NCI-H2029 treated with DMSO at 0.1 percent for 48 hours (cell line): ENCODE data around the gene OR4D5.

Experiments
- DNase-seq: peaks from one replicate; lab custom pipeline; 2025; lab: John Stamatoyannopoulos, UW

Gene OR4D5

GRCh38 chr11:123939317-123939716 is at the start of gene OR4D5:
TSS of gene OR4D5 (plus strand) at chr11:123939617. CDS start at chr11:123939617, 0 bp downstream.
- DNase-seq = no peak

DNA sequence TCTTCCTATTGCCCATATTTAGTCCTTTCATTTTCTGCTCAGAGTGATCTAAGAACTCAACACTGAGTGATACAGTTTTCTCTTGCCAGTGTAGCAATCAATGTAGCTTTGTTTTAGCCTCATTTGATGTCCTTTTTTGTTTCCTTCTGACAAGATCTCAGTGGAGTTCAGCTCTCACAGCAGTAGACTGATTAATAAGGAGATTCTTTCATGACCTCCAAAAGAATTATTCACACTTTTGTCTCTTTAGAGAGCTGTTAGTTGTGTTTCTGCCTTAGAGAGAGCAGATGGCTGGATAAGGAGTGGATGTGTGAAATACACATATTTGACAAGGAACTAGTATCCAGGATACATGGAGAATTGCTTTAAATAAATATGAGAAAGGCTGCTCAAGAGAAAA is 47.4 kb upstream of the OR4D5 start:
- DNase-seq = no peak

GRCh38 chr11:123899792-123900191 is 39.6 kb upstream of the OR4D5 start:
- no peak for DNase-seq

DNA sequence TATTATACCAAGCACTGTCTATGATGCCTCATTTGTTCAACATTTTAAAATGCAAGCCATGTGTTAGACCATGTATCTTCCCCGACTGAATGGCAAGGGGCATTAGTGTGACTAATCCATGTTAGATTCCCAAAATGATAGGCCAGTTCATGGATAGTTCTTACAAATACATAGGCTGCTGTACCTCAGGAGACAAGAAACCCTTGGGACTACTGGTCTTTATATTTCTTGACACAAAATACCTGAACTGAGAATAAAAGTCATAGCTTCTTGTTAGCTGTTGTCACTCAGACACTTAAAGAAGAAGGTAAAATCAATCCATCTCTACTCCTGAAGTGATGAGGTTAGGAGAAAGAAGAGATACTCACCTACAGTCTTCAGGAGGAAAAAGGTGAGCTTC is 37.5 kb upstream of the OR4D5 start, which contains the start of gene OR8D4:
TSS of gene OR8D4 (plus strand) at position 301 of the 400 bp plus-strand sequence. CDS start 4,265 bp downstream, outside the sequence.
- no peak for DNase-seq

DNA sequence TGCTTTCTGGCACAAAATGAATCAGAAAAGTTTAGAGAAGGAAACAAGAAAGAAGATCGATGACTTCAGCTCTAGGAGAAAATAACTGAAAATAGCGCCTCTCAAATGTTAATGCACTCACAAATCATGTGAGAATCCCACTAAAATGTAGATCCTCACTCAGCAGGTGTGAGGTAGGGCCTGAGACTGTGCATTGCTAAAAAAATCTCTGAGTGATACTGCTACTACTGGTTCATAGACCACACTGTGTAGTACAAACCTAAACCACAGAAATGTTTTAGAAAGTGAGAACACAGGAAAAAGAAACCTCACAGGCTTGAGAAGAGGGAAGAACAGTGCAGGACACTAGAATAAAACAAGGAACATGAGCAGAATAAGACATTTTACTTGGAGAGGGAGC is 35.5 kb upstream of the OR4D5 start:
- DNase-seq = no peak

DNA sequence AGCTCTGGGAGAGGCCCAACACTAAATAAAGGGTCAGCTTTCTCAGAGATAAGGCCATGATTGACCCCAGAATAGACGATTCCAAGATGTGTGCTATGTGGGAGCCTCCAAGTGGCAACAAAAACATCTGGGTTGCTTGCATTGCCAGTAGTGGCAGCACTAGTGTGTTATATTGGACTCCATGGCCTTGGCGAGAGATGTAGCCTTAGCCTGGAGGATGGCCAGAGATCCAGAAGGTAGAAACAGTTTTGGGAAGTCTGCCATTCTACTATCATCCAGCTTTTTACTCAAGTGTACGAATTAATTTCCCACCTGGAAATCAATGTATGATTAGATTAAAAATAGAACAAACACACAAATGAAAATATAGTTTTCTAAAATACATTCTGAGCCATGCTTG is 34.5 kb upstream of the OR4D5 start:
- DNase-seq = no peak

DNA sequence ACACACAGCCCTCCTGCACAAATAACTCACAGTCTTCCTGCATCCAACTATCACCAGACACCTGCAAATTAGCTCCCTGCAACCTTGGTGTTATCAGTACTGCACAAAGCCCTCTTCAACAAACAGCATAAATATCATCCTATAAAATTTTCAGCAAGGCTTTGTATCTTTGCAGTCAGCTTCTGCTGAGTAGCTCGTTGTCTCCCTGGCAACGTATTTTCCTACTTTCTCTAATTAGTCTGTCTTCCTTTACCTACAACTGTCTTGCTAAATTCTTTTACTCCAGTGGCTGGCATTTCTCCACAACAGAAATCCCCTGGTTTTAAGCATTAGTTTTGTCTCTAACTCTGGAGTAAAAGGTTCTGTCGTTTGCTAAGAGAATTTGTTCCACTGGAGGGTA is 33.6 kb upstream of the OR4D5 start:
- DNase-seq = no peak

DNA sequence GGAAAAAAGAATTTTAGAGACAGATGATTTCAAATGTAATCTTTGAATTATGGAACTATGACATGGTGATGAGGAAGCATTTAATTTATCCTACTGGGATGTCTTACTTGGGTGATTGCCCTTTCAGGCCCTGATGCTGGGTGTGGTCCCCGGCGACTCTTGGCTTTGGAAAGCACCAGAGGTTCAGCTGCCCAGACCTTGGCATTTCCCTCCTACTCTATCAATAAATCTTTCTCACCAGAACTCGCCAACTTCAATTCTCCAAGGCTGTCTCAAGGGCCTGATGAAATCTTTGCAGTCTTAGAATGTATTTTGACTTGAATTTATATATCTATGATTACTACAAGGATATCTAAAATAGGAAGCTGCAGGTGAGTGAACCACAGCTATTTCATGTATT is 18.5 kb upstream of the OR4D5 start:
- DNase-seq = no peak

GRCh38 chr11:123924027-123924426 is 15.4 kb upstream of the OR4D5 start:
- no peak for DNase-seq

DNA sequence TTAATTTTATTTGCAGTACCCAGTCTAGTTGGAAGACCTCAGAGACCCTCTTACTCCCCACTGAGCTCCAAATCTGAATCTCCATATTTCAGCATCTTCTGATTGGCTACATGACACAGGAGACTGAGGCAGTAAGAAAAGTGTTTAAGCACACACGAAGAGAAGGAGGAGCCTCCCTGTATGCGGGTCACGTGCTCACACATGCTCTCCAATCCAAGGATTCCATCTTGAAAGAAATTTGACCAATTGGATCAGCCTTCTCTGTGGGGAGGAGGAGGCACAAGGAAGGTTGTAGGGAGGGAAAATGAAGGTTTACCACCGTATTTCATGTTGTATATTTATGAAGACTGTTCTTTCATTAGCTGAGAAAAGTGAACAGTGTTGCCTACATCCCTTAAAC is 3.0 kb downstream of the OR4D5 start:
- DNase-seq = no peak

DNA sequence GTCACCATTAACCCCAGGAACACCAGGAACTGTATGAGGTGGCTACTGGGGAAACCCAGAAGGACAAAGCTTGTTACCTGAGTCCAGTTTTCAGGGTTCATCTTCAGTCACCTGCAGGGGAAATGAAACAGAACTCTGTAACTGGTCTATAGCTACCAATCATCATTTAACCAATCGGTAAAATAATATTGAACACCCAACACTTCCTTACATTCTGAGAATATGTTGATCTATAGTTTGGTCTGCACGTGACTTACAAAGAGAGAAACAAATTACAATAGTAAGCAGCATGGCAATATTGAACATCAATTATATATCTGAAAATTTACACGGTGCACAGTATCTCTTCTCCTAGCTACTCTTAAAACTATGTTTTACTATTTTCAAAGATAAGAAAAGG is 4.3 kb downstream of the OR4D5 start, which contains the start of gene OR6T1:
TSS of gene OR6T1 (minus strand) at position 101 of the 400 bp plus-strand sequence. CDS start at position 101, 0 bp downstream.
- DNase-seq = no peak

- no peak for DNase-seq
Observed at GRCh38 chr11:123945132-123945531, 5.7 kb downstream of the OR4D5 start.

DNA sequence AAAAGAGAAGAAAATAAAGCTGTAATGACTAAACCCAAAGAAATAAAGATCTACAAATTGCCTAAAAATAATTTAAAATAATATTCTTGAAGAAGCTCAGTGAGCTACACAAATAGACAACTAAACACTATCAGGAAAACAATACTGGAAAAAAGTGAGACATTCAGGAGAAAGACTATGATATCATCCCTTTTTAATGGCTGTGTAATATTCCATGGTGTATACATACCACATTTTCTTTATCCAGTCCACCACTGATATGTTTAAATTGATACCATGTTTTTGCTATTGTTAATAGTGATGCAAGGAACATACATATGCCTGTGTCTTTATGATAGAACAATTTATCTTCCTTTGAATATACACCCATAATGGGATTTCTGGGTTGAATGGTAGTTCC is 17.3 kb downstream of the OR4D5 start:
- DNase-seq = no peak

DNA sequence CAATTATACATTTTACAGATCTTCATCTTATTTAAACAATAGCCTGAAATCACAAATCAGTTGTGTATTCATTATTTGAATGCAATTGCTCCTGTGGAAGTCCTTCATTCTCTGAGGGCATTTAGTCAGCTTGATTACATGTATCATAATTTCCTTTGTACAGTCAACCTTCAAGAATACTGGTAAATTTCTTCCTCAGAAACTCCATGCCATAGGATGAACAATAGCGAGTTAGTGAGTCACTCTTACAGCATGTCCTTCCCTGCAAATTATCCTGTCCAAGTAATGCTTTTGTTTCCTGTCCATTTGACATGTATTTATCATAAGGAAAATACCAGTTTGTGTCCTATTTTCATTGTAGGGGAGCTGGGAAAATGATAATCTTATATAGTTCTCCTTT is 34.4 kb downstream of the OR4D5 start:
- DNase-seq = no peak

- no peak for DNase-seq
Observed at GRCh38 chr11:123976770-123977560, 37.5 kb downstream of the OR4D5 start.

DNA sequence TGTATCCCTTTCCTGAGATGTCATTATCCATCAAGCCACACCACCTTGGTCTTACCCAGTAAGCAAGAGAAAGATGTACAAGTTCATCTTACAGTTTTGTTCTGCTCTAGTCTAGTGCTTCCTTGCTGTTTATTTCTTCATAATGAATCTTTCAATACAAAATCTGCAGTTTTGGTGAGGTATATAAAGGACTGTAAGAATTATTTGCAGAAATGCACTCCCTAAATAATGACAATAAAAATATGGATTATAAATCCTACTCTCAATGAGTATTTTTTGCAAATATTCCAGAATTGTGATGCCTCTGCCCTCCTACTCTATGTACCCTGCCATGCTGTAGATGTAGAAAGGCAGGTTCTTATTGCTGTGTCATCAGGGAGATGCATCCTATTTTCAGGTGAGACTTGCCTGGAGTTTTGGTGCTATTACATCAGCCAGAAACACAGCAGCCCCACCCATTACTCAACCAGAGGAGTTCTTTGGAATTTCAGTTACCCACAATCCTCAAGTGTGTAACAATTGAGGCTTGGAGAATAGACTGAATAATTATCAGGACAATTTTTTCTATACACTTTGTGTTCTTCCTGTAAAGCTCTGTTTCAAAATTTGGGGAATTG is 38.4 kb downstream of the OR4D5 start, which contains the start of gene OR10S1:
TSS of gene OR10S1 (minus strand) at position 51 of the 617 bp plus-strand sequence. CDS start 117 bp downstream, outside the sequence.
- no peak for DNase-seq

- no peak for DNase-seq
Observed at GRCh38 chr11:123979311-123979710, 39.9 kb downstream of the OR4D5 start.
